Upper lobe of right lung (tissue), 1 donor: ENCODE data around the gene BHLHA15. TPM values are rescaled to one million over a fixed set of nuclear protein-coding genes. Genes with fewer than 3 reads are reported as not detected.

ENCODE experiments used
- ATAC-seq: fragments of 200-7000 bp; cut with Tn5 transposase; one replicate; pipeline ENCODE4 v1.9.1; 2020; ENCODE audit warnings: mild to moderate bottlenecking, moderate library complexity
- DNase-seq: peaks from one replicate; pipeline ENCODE4 v3.0.0-alpha.2; 2020
- H3K27ac ChIP-seq: fragments of 200-600 bp; one replicate; pipeline ENCODE4 v1.8.0; 2022
- H3K27me3 ChIP-seq: fragments of 200-600 bp; one replicate; pipeline ENCODE4 v1.8.0; 2022; ENCODE audit warnings: mild to moderate bottlenecking
- H3K36me3 ChIP-seq: fragments of 200-600 bp; one replicate; pipeline ENCODE4 v1.8.0; 2022
- H3K4me1 ChIP-seq: fragments of 200-600 bp; one replicate; pipeline ENCODE4 v1.8.0; 2022
- H3K4me3 ChIP-seq: fragments of 200-600 bp; one replicate; pipeline ENCODE4 v1.8.0; 2022; ENCODE audit warnings: mild to moderate bottlenecking
- H3K9me3 ChIP-seq: fragments of 200-600 bp; one replicate; pipeline ENCODE4 v1.8.0; 2022
- CTCF ChIP-seq: fragments of 200-600 bp; IDR thresholded peaks from one replicate; pipeline ENCODE4 v1.8.0; 2022; ENCODE audit warnings: antibody characterized with exemption
- intact Hi-C: fragments of 100-400 bp; cut with DNase I; formaldehyde crosslinking; loops from one replicate; pipeline ENCODE4 v1.11.0; 2022
- long read RNA-seq: library from polyadenylated mRNA; unstranded; transcript quantifications from one replicate; pipeline ENCODE4 v2.0.0, GENCODE V29; 2021
- total RNA-seq: library from RNA; stranded (reverse); fragmentation: NEBNext Ultra II Directional; extraction: Animal tissue kit (Norgen Biotek cat#: 25700); gene quantifications from one replicate; pipeline ENCODE4 v1.2.1, GENCODE V29; 2021
- donor health status: DM: no; HTN: yes; CAD: no; lungs with severe emphysema.

BHLHA15 gene
- 0.81 TPM for total RNA-seq
- long read RNA-seq, partial matches to known transcripts, result 0 of 3 reads
- long read RNA-seq, other reads (novel, unspliced or antisense), result 0 of 3 reads

DNA sequence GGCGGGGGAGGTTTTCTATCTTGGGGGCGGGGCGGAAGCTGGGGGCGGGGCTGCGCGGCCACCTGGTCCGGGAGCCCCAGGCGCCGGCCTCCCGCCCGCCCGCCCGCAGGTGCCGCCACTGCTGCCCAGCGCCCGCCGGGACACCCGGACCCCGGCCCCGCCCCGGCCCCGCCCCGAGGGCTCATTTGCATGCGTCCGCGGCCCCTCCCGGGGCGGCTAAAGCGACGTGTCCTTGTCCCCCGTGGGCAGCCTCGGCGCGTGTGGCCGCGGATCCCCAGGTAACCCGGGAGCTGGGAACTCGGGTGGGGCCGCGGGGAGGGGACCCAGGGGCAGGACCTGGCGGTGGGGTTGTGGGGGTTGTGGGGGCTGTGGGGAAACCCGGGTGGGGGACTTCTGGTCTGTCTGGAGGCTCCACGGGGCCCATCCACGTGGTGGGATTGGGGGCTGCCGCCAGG, at the start of gene BHLHA15:
Gene BHLHA15 (plus strand): TSS at position 219 of the 455 bp plus-strand sequence. CDS start 871 bp downstream, outside the sequence.
- peak within 1 kb of the TSS; percentile 30 for H3K4me3 ChIP-seq
- H3K27me3 ChIP-seq, result no peaks in the 10 kb centered on the region

DNA sequence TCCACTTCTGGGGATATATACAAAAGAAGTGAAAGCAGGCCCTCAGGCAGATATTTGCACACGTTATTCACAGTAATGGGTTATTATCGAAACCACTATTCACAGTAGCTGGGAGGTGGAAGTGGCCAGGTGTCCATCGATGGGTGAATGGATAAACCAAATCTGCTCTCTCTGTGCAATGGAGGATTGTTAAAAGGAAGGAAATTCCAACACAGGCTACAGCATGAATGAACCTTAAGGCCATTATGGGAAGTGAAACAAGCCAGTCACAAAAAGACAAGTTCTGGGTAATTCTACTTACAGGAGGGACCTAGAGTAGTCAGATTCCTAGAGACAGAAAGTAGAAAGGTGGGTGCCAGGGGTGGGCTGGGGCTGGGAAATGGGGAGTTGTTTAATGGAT, 48.5 kb upstream of the BHLHA15 start:
- H3K9me3 ChIP-seq, result no peaks in the 10 kb centered on the region
- H3K4me3 ChIP-seq, result no peak overlapping the region
- H3K4me1 ChIP-seq, result peaks cover 5% of the 10 kb centered on the region
- peaks cover 12% of the 10 kb centered on the region for H3K36me3 ChIP-seq
- TF ChIP-seq CTCF, result no peak
- intact Hi-C loops, result loop anchor here (10.0 kb wide), 1 partner anchor 128 kb away; no protein-coding TSS in a partner anchor
- no peak for DNase-seq
- no peak overlapping the region for H3K27ac ChIP-seq
- no peaks in the 10 kb centered on the region for H3K27me3 ChIP-seq
- no peak for ATAC-seq

More for the DNA sequence above, at the start of gene BHLHA15:
- Histone ChIP-seq H3K36me3 (peaks cover 18% of the 10 kb centered on the region), H3K4me1 (no peaks in the 10 kb centered on the region), H3K9me3 (no peaks in the 10 kb centered on the region), H3K27ac (no peak within 1 kb of the TSS)
- DNase-seq, result peak; percentile 83
- intact Hi-C loops, result no loop called here
- peak; percentile 68 for ATAC-seq
- TF ChIP-seq CTCF, result no peak

DNA sequence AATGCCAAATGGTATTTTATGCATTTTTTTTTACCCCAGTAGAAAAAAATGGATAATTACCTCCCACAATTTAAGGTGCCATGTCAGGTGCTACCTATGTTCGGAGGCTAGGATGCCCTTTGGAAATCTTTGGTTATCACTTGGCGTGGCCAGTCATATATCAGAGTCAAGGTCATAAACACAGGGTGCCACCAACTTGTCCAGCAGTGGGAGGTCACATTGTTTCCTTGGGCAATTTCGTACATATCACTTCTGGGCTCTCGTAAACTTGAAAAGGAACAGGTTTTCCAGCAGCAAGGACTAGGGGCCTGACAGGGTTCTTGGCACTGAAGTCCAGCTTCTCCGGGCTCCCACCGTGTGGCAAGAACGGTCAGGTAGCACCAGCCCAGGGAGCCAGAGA, 48.0 kb upstream of the BHLHA15 start:
- no peak for DNase-seq
- TF ChIP-seq CTCF, result no peak
- peaks cover 12% of the 10 kb centered on the region for H3K36me3 ChIP-seq
- H3K27ac ChIP-seq, result no peak overlapping the region
- intact Hi-C loops, result loop anchor here (10.0 kb wide), 1 partner anchor 128 kb away; no protein-coding TSS in a partner anchor
- no peaks in the 10 kb centered on the region for H3K9me3 ChIP-seq
- H3K4me1 ChIP-seq, result peaks cover 5% of the 10 kb centered on the region
- H3K27me3 ChIP-seq, result no peaks in the 10 kb centered on the region
- no peak overlapping the region for H3K4me3 ChIP-seq
- peak; percentile 32 for ATAC-seq

GRCh38 chr7:98163704-98164494, 47.3 kb upstream of the BHLHA15 start:
- no peak for DNase-seq

More at GRCh38 chr7:98163704-98164494, 47.3 kb upstream of the BHLHA15 start:
- H3K36me3 ChIP-seq, result peaks cover 12% of the 10 kb centered on the region
- TF ChIP-seq CTCF, result no peak
- H3K9me3 ChIP-seq, result no peaks in the 10 kb centered on the region
- intact Hi-C loops, result loop anchor here (10.0 kb wide), 1 partner anchor 129 kb away; no protein-coding TSS in a partner anchor
- H3K27me3 ChIP-seq, result no peaks in the 10 kb centered on the region
- H3K27ac ChIP-seq, result peak overlapping the region; percentile 18
- ATAC-seq, result peak; percentile 48
- no peak overlapping the region for H3K4me3 ChIP-seq
- H3K4me1 ChIP-seq, result peaks cover 5% of the 10 kb centered on the region
